ENCODE measurements around the gene SERPINI1. TPM values are rescaled to one million over a fixed set of nuclear protein-coding genes. Genes with fewer than 3 reads are reported as not detected.

The SERPINI1 gene
- total RNA-seq, 1 experiment from 2014 or later: 4.4 TPM

DNA sequence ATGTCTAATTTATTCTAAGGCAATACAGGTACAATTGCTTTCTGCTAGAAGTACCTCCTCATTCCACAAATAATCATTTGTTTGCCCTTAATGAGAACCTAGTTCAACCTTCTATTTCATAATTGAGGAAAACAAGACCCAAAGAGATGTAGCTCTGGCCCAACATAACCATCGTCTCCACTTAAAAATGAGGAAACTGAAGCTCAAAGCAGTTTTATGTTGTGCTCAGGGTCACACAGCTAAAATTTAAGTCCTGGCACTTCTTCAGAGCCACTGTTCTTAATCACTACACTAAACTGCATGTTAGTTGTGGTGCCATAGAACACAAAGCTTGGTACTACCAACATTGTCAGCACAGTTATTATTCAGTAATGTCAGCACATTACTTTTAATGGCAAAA is 108.0 kb downstream of the SERPINI1 start:
- Histone ChIP-seq H3K9me3 (no peaks in the 10 kb centered on the region), H3K36me3 (ENCODE audit: control insufficient read depth, insufficient read depth, low read length) (no peaks in the 10 kb centered on the region), H3K4me1 (no peaks in the 10 kb centered on the region), H3K4me3 (ENCODE audit: low read depth, low read length) (no peak overlapping the region), H3K27me3 (replicated peaks; ENCODE audit: control insufficient read depth, insufficient read depth, low read length) (no peaks in the 10 kb centered on the region)
- Mint-ChIP-seq H3K27me3 (ENCODE audit: insufficient read depth, unreplicated experiment) (no peaks in the 10 kb centered on the region), H3K4me3 (ENCODE audit: unreplicated experiment) (no peak overlapping the region), H3K4me1 (ENCODE audit: low read depth, unreplicated experiment) (no peaks in the 10 kb centered on the region), H3K36me3 (ENCODE audit: insufficient read depth, unreplicated experiment) (no peaks in the 10 kb centered on the region), H3K27ac (ENCODE audit: unreplicated experiment) (no peak overlapping the region), H3K9me3 (ENCODE audit: unreplicated experiment) (no peaks in the 10 kb centered on the region)
- no peak for DNase-seq
- ChIA-PET CTCF (no interaction called here), POLR2A (no interaction called here)
- intact Hi-C loops (cut with micrococcal nuclease; ENCODE audit: unreplicated experiment): no loop called here
- no TSS peak for BruUV-seq (replicated peaks)
- no peak for TF ChIP-seq CTCF (IDR thresholded peaks at IDR 0.05; ENCODE audit: insufficient read depth in 1 of 2, low read depth in 1 of 2, low read length in 1 of 2, severe bottlenecking in 1 of 2, unreplicated experiment in 1 of 2)

DNA sequence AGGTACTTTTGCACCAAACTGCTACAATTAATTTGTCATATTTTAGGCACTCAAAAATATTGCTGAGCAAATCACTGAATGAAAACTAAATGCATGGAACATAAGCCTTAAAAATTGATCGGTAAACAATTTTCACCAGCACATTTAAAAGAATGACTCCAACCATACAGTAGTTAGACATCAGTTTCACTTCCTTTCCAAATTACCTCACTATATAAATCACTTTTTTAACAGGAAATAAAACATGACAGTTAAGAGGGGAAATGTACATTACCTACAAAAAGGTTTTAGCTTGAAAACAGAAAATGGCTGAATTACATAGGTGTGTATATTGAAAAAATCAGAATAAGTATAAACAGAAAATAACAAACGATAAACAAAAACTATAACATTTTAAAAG is 108.4 kb downstream of the SERPINI1 start:
- Mint-ChIP-seq H3K4me1 (ENCODE audit: low read depth, unreplicated experiment) (no peaks in the 10 kb centered on the region), H3K27me3 (ENCODE audit: insufficient read depth, unreplicated experiment) (no peaks in the 10 kb centered on the region), H3K36me3 (ENCODE audit: insufficient read depth, unreplicated experiment) (no peaks in the 10 kb centered on the region), H3K9me3 (ENCODE audit: unreplicated experiment) (no peaks in the 10 kb centered on the region), H3K27ac (ENCODE audit: unreplicated experiment) (no peak overlapping the region), H3K4me3 (ENCODE audit: unreplicated experiment) (no peak overlapping the region)
- H3K27me3 ChIP-seq (replicated peaks; ENCODE audit: control insufficient read depth, insufficient read depth, low read length): no peaks in the 10 kb centered on the region
- no peak overlapping the region for H3K4me3 ChIP-seq (ENCODE audit: low read depth, low read length)
- CTCF ChIA-PET: no interaction called here
- BruUV-seq (replicated peaks): no TSS peak
- TF ChIP-seq CTCF (IDR thresholded peaks at IDR 0.05; ENCODE audit: insufficient read depth in 1 of 2, low read depth in 1 of 2, low read length in 1 of 2, severe bottlenecking in 1 of 2, unreplicated experiment in 1 of 2): no peak
- no peaks in the 10 kb centered on the region for H3K9me3 ChIP-seq
- no peak for DNase-seq
- H3K4me1 ChIP-seq: no peaks in the 10 kb centered on the region
- POLR2A ChIA-PET: no interaction called here
- H3K36me3 ChIP-seq (ENCODE audit: control insufficient read depth, insufficient read depth, low read length): no peaks in the 10 kb centered on the region
- intact Hi-C loops (cut with micrococcal nuclease; ENCODE audit: unreplicated experiment): no loop called here

- BruUV-seq (replicated peaks): no TSS peak
- CTCF ChIA-PET: no interaction called here
- intact Hi-C loops (cut with micrococcal nuclease; ENCODE audit: unreplicated experiment): no loop called here
- no peaks in the 10 kb centered on the region for H3K9me3 Mint-ChIP-seq (ENCODE audit: unreplicated experiment)
- Histone ChIP-seq H3K36me3 (ENCODE audit: control insufficient read depth, insufficient read depth, low read length) (no peaks in the 10 kb centered on the region), H3K4me3 (ENCODE audit: low read depth, low read length) (no peak overlapping the region), H3K4me1 (no peaks in the 10 kb centered on the region), H3K27me3 (replicated peaks; ENCODE audit: control insufficient read depth, insufficient read depth, low read length) (no peaks in the 10 kb centered on the region), H3K9me3 (no peaks in the 10 kb centered on the region)
- no peaks in the 10 kb centered on the region for H3K4me1 Mint-ChIP-seq (ENCODE audit: low read depth, unreplicated experiment)
- POLR2A ChIA-PET: no interaction called here
- no peak overlapping the region for H3K27ac Mint-ChIP-seq (ENCODE audit: unreplicated experiment)
- no peak for DNase-seq
- no peaks in the 10 kb centered on the region for H3K36me3 Mint-ChIP-seq (ENCODE audit: insufficient read depth, unreplicated experiment)
- no peak for TF ChIP-seq CTCF (IDR thresholded peaks at IDR 0.05; ENCODE audit: insufficient read depth in 1 of 2, low read depth in 1 of 2, low read length in 1 of 2, severe bottlenecking in 1 of 2, unreplicated experiment in 1 of 2)
- H3K4me3 Mint-ChIP-seq (ENCODE audit: unreplicated experiment): no peak overlapping the region
- no peaks in the 10 kb centered on the region for H3K27me3 Mint-ChIP-seq (ENCODE audit: insufficient read depth, unreplicated experiment)
These were observed 109.0 kb downstream of the SERPINI1 start for GRCh38 chr3:167844528-167844927.

All from Caco-2 (cell line).